ENCODE measurements around the gene KANK2.
"Not testable (repeated sequence)": the region's sequence is repeated elsewhere in the genome, so short reads cannot be mapped to it uniquely, and the experiment has no call there.

The KANK2 gene

GRCh38 chr19:11169896-11170678, 27.3 kb downstream of the KANK2 start:
- no peak for DNase-seq

- DNase-seq, result no peak
These were observed 28.8 kb downstream of the KANK2 start for GRCh38 chr19:11168568-11168967.

GRCh38 chr19:11166281-11167142, 30.8 kb downstream of the KANK2 start:
- DNase-seq, result no peak

DNA sequence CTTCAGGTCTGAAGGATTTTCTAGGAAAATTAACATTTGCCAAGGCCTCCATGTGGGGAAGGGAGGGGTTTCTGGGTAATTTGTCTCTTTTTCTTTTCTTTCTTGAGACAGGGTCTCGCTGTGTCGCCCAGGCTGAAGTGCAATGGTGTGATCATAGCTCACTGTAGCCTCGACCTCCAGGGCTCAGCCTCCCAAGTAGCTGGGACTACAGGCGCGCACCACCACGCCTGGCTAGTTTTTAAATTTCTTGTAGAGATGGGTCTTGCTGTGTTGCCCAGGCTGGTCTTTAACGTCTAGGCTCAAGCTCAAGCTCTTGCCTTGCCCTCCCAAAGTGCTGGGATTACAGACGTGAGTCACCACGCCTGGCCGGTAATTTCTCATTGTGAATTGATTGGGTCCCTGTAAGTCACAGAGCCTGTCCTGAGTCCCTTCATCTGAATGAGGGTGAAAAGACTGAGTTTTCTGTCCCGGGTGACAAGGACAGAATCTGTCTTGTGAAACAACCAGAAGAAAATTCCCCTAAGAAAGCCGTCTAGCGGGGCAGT, 31.8 kb downstream of the KANK2 start:
- no peak for DNase-seq

GRCh38 chr19:11164879-11165406, 32.4 kb downstream of the KANK2 start:
- no peak for DNase-seq

DNA sequence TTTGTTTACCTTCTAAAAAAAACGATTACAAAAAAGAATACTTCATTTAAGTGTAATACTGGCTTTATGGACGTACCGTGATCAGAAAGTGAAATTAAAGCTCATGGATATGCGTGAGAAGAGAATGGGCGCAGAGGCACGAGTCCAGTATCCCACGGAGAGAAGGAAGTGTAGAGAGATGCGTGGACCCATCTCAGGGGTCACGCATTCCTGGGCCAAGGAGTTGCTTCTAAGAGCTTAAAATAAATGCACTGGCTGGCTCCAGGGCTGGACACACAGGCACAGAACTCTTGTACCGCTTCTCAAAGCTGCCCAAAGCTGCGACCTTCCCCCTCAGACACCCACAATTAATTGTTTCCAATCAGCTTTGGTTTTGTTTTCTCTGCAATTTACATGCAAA, 33.0 kb downstream of the KANK2 start:
- DNase-seq, result no peak

DNA sequence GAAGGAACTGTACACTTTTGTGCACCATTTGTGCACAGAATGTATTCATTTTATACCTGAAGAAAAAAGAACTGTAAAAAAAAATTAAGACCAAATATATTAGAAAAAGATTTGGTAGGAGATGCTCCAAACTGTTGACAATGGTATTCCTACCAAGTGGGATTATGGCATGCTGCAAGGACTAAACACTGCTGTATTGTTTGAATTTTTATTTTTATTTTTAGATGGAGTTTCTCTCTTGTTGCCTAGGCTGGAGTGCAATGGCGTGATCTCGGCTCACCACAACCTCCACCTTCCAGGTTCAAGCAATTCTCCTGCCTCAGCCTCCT, 36.9 kb downstream of the KANK2 start:
- DNase-seq, result not testable (repeated sequence)

DNA sequence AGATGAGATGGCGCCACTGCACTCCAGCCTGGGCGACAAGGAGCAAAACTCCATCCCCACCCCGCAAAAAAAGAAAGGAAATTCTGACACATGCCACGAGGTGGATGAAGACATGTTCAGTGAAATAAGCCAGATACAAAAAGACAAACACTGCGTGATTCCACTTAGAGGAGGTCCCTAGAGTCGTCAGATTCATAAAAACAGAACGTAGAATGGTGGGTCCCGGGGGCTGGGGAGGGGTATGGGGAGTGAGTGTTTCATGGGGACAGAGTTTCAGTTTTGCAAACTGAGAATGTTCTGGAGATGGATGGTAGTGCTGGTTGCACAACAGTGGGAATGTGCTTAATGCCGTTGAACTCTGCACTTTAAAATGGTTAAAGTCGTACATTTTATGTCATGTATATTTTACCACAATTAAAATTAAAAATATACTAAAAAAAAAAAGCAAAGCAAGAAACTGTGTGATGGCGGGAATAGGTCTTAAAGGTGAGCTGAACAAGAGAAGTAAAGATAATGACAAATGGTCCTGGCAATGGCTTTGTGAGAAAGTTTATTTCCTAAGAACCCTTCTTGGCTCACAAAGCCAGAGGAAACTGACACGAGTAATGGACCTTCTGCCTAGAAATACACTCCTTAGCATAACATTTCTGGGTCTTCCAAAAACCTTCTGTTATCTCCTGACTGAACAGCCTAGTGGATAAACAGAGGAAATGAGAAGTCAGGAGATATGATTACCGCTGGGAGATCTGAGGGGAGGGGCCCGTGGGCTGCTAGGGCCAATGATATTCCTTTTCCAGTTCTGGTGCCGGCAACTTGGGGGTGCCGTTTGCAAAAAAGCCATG, 37.5 kb downstream of the KANK2 start:
- no peak for DNase-seq

- DNase-seq, result peak; percentile 99
These were observed 41.8 kb downstream of the KANK2 start, which contains the start of gene SPC24 for GRCh38 chr19:11155373-11156120. TSS of gene SPC24 (minus strand) at chr19:11155782. CDS start at chr19:11155776, 6 bp downstream.

DNA sequence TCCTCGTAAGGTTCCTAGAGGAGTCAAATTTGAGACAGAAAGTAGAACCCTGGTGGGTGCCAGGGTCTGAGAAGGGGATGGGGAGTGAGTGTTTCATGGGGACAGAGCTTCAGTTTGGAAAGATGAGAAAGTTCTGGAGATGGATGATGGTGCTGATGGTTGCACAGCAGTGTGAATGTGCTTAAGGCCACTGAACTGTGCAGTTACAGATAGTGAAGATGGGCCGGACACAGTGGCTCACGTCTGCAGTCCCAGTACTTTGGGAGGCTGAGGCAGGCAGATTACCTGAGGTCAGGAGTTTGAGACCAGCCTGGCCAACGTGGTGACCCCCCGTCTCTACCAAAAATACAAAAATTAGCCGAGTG, 42.7 kb downstream of the KANK2 start:
- DNase-seq, result no peak

DNA sequence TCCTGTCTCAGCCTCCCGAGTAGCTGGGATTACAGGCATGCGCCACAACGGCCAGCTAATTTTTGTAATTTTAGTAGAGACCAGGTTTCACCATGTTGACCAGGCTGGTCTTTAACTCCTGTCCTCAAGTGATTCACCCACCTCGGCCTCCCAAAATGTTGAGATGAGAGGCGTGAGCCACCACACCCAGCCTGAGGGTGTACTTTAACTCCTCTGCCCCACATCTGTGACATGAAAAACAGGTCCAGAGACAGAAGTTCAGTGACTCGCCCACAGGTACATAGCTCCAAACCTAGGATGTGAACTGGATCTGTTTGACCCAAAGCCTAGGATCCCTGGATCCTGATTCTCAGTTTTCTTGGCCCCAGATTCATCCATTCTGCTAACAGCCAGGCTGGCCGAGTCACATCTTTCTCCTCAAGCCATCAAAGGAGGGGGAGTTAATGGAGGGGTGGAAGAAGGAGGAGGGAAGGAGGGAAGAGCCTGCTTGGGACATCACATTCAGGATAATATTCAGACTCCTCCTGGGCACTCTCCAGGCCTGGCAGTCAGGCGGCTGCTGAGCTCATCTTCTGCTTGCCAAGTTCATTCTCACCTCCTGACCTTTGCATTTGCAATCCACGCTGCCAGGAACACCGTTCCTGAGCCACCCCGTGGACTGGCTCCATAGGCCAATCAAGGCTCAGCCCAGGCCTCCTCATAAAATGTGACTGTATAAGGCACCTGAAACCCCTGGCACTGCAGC, 44.9 kb downstream of the KANK2 start:
- no peak for DNase-seq

- DNase-seq, result no peak
These were observed 46.2 kb downstream of the KANK2 start for GRCh38 chr19:11151181-11151580.

GRCh38 chr19:11148001-11148400, 49.3 kb downstream of the KANK2 start:
- DNase-seq, result no peak

DNA sequence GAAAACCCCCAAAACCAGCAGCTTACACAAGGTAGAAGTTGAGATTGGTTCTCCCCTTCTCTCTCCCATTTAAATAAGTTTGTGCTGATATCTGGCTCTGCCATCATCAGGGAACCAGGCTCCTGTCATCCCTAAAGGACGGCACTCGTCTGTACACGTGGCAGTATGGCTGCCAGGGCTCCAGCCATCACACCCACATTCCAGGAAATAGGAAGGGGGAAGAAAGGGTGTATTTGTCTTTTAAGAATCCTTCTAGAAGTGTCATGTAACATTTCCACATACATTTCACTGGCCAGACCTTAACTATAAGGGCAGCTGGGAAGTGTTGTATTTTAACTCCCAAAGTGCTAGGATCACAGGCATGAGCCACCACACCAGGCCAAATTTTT, 51.8 kb downstream of the KANK2 start:
- no peak for DNase-seq

GRCh38 chr19:11142528-11143171, 54.7 kb downstream of the KANK2 start:
- no peak for DNase-seq

GRCh38 chr19:11141937-11142527, 55.3 kb downstream of the KANK2 start:
- no peak for DNase-seq

DNA sequence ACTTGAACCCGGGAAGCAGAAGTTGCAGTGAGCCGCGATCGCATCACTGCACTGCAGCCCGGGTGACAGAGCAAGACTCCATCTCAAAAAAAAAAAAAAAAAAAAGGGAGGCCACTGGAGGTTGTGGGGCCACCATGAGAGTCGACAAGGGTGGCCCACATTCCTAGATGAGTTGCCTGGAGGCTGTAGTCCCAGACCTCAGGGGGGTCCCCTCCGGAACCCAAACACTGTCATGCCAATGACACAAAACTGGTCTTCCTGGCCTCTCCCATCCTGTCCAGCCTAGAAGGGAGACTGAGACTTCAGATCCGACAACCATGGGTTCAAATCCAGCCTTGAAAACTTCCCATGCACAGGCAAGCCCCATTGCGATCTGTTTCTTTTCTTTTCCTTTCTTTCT, 56.4 kb downstream of the KANK2 start:
- no peak for DNase-seq

- DNase-seq, result not testable (repeated sequence)
These were observed 57.3 kb downstream of the KANK2 start for GRCh38 chr19:11140023-11140538.

GRCh38 chr19:11138601-11139300, 58.6 kb downstream of the KANK2 start:
- no peak for DNase-seq

Data from activated CD4-positive, alpha-beta T cell treated with anti-CD3 and anti-CD28 coated beads, Interleukin-10, Interleukin-2, amounts not matched to agents 100 ng/mL and 50 ng/mL, durations not matched to agents 16 hours and 8 hours (primary cell).